Loucy (cell line): ENCODE results near the gene ACVR1.

ENCODE experiments used
- CTCF ChIP-seq: fragments of 200-600 bp; sonication (generic); conservative IDR thresholded peaks from 2 replicates; pipeline ENCODE4 v1.5.1; 2014; ENCODE audit warnings: mild to moderate bottlenecking, antibody characterized with exemption, low read length
- EZH2phosphoT487 ChIP-seq: fragments of 200-600 bp; IDR thresholded peaks from 2 replicates; pipeline ENCODE4 v1.6.1; 2018; ENCODE audit warnings: antibody characterized with exemption, mild to moderate bottlenecking, moderate library complexity, borderline replicate concordance

- TF ChIP-seq CTCF: no peak
- no peak for TF ChIP-seq EZH2phosphoT487
Observed at GRCh38 chr2:157699806-157700205, 176.3 kb downstream of the ACVR1 start.
